Esophagus (tissue), 2 donors: Measurements from ENCODE around the gene ACSF3. TPM values are rescaled to one million over a fixed set of nuclear protein-coding genes. Genes with fewer than 3 reads are reported as not detected.
"Not testable (repeated sequence)": the region's sequence is repeated elsewhere in the genome, so short reads cannot be mapped to it uniquely, and the experiment has no call there.

Experiments used
- H3K27ac ChIP-seq, 2 donors: one replicate each; pipeline ENCODE4 v1.5.1; 2013; ENCODE audit warnings: low read depth in 2 of 2, mild to moderate bottlenecking in 2 of 2, inconsistent platforms in 1 of 2, low read length in 1 of 2, moderate library complexity in 1 of 2
- H3K27me3 ChIP-seq, 2 donors: one replicate each; pipeline ENCODE4 v1.6.1; 2013; ENCODE audit warnings: low read length in 2 of 2, control low read depth in 1 of 2, mild to moderate bottlenecking in 1 of 2; ENCODE audit not compliant: insufficient read depth in 2 of 2, control insufficient read depth in 1 of 2
- H3K36me3 ChIP-seq, 2 donors: one replicate each; pipeline ENCODE4 v1.6.1; 2013; ENCODE audit warnings: low read length in 1 of 2; ENCODE audit not compliant: control insufficient read depth in 2 of 2, insufficient read depth in 2 of 2
- H3K4me1 ChIP-seq, 2 donors: one replicate each; pipeline ENCODE4 v1.6.1; 2013; ENCODE audit warnings: low read length in 1 of 2; ENCODE audit not compliant: control insufficient read depth in 2 of 2, insufficient read depth in 2 of 2
- H3K4me3 ChIP-seq, 2 donors: one replicate each; pipeline ENCODE4 v1.5.1; 2013; ENCODE audit warnings: low read length in 2 of 2, mild to moderate bottlenecking in 2 of 2, low read depth in 1 of 2, moderate library complexity in 1 of 2
- H3K9me3 ChIP-seq, 2 donors: one replicate each; pipeline ENCODE4 v1.6.1; 2013; ENCODE audit warnings: mild to moderate bottlenecking in 2 of 2, low read depth in 1 of 2, low read length in 1 of 2, moderate library complexity in 1 of 2; ENCODE audit not compliant: control insufficient read depth in 2 of 2, insufficient read depth in 1 of 2
- WGBS, 2 donors: extraction: QIAGEN DNeasy Blood & Tissue Kit; methylation state at CpG; one replicate each; pipeline ENCODE4 v1.1.7; 2013; 5-methylcytosine and 5-hydroxymethylcytosine counted together
- polyA plus RNA-seq, 2 donors: library from polyadenylated mRNA; stranded (reverse); fragments of 200-250 nt; gene quantifications; one replicate each; pipeline ENCODE4 v1.2.3, GENCODE V29; 2013
- donor health status: healthy with polysubstance abuse.
- donor health status: Bipolar disorder and iron deficiency.

ACSF3 gene
- polyA plus RNA-seq, 2 donors: 14.1 to 22.3 TPM

- Histone ChIP-seq H3K36me3 (no peaks in the 10 kb centered on the region), H3K27me3 (no peaks in the 10 kb centered on the region), H3K9me3 (no peaks in the 10 kb centered on the region), H3K4me1 (peaks cover 0 to 5% of the 10 kb centered on the region in 2 donors), H3K27ac (no peak overlapping the region), H3K4me3 (no peak overlapping the region)
- WGBS, 2 donors: 79 to 88% methylated on average over 16 to 17 of the region's 17 CpGs
These were observed 29.8 kb upstream of the ACSF3 start for GRCh38 chr16:89063768-89064320.

GRCh38 chr16:89064606-89065457 lies 28.8 kb upstream of the ACSF3 start:
- Histone ChIP-seq H3K27me3 (no peaks in the 10 kb centered on the region), H3K4me3 (no peak overlapping the region), H3K36me3 (no peaks in the 10 kb centered on the region), H3K4me1 (peaks cover 0 to 5% of the 10 kb centered on the region in 2 donors), H3K9me3 (no peaks in the 10 kb centered on the region), H3K27ac (no peak overlapping the region)
- WGBS, 2 donors: 80 to 82% methylated on average over 31 to 32 of the region's 32 CpGs

GRCh38 chr16:89065458-89065822 lies 28.2 kb upstream of the ACSF3 start:
- Histone ChIP-seq H3K9me3 (no peaks in the 10 kb centered on the region), H3K4me3 (no peak overlapping the region), H3K27me3 (no peaks in the 10 kb centered on the region), H3K27ac (no peak overlapping the region), H3K36me3 (no peaks in the 10 kb centered on the region), H3K4me1 (peaks cover 0 to 5% of the 10 kb centered on the region in 2 donors)
- WGBS, 2 donors: 81 to 89% methylated on average over 10 to 11 of the region's 11 CpGs

GRCh38 chr16:89066721-89067120 lies 26.9 kb upstream of the ACSF3 start:
- H3K4me1 ChIP-seq: peaks cover 0 to 2% of the 10 kb centered on the region in 2 donors
- WGBS, 2 donors: 63 to 72% methylated on average over 21 of the region's 21 CpGs
- no peak overlapping the region for H3K4me3 ChIP-seq
- H3K9me3 ChIP-seq: no peaks in the 10 kb centered on the region
- no peak overlapping the region for H3K27ac ChIP-seq
- no peaks in the 10 kb centered on the region for H3K27me3 ChIP-seq
- no peaks in the 10 kb centered on the region for H3K36me3 ChIP-seq

- Histone ChIP-seq H3K36me3 (no peaks in the 10 kb centered on the region), H3K27me3 (no peaks in the 10 kb centered on the region), H3K27ac (no peak overlapping the region), H3K4me1 (peaks cover 0 to 2% of the 10 kb centered on the region in 2 donors), H3K4me3 (no peak overlapping the region), H3K9me3 (no peaks in the 10 kb centered on the region)
- 39 to 41% methylated on average over 14 to 16 of the region's 16 CpGs for WGBS, 2 donors
These were observed 25.8 kb upstream of the ACSF3 start for GRCh38 chr16:89067677-89068443.

- H3K36me3 ChIP-seq, H3K27me3 ChIP-seq: not testable (repeated sequence)
These were observed 24.6 kb upstream of the ACSF3 start for GRCh38 chr16:89068814-89069616.

GRCh38 chr16:89069920-89070319 lies 23.7 kb upstream of the ACSF3 start:
- Histone ChIP-seq H3K36me3 (no peaks in the 10 kb centered on the region), H3K4me3 (no peak overlapping the region), H3K9me3 (peaks cover under 1 to 2% of the 10 kb centered on the region in 2 donors), H3K27me3 (no peaks in the 10 kb centered on the region), H3K4me1 (peaks cover 0 to 2% of the 10 kb centered on the region in 2 donors), H3K27ac (no peak overlapping the region)
- WGBS, 2 donors: 80 to 92% methylated on average over 9 of the region's 9 CpGs

More at GRCh38 chr16:89068814-89069616, 24.6 kb upstream of the ACSF3 start:
- not testable (repeated sequence) for H3K27ac ChIP-seq, H3K4me3 ChIP-seq, H3K9me3 ChIP-seq, H3K4me1 ChIP-seq
- WGBS, 2 donors: 96 to 97% methylated on average over 4 of the region's 4 CpGs

- Histone ChIP-seq H3K27me3 (no peaks in the 10 kb centered on the region), H3K27ac (no peak overlapping the region), H3K4me3 (no peak overlapping the region), H3K9me3 (peaks cover 3 to 7% of the 10 kb centered on the region in 2 donors), H3K36me3 (no peaks in the 10 kb centered on the region), H3K4me1 (peaks cover 0 to 2% of the 10 kb centered on the region in 2 donors)
- 90 to 94% methylated on average over 8 to 22 of the region's 24 CpGs for WGBS, 2 donors
These were observed 23.1 kb upstream of the ACSF3 start for GRCh38 chr16:89070590-89070989.
